Measurements from ENCODE around the gene MYMX.
A peak's percentile ranks its signal among the peaks of the same experiment; 100 is the strongest.

Gene MYMX

DNA sequence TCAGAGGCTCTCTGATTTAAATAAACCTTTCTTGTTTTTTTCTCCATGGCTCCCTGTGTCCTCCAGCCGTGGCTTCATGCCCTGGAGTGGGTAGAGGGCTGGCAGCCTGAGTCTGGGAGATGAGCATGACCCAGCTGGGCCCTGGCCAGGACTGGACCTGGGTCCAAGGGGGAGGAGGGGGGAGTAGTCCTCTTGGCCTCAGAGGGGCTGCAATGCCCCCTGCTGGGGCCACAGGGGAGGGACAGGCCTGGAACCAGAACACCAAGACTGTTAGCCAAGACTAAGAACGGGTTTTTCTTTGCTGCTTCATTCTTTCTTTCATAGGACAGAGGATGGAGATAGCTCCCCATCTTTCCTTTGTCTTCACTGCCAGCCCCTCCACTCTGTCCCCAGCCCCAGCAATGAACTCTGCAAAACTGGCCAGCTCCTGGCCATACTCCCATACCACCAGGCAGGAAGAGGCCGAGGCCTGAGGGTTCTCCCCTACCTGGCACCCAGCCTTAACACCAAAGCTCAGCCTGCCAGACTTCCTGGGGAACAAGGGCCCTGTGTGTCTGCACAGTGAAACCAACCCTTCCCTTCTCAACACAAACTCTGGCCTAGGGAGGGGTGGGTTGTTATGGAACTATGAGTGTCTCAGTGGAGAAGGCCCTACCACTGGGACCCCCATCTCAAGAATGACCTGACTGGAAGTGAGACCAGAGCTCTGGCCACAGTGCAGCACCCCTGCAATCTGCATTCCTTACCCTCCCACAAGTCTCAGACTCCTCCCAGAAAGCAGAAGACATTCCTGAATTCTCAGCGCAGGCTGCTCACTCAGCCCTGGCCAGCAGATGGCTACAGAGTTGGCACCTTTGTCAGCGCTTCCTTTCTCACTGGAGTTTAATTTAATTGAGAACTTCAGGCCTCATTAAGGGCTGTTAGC, 17.6 kb downstream of the MYMX start:
- DNase-seq: peak; percentile 73

DNA sequence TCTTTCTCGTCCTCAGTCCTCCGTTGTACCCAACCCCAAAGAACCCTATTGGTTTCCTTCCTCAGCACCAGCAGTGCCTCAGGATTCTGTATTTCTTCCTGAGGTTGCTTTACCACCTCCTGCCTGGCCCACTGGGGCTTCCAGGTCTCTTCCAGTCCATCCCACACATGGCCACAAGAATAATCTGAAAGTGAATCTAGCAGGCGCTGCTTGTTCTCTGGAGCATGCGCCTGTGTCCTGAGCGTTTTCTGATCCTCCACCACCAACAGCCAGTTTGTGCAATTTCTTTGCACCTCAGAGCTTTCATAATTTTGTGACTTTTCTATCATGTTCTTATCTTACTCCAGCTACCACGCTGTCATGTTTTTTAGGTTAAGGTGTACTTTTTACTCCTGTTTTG, 18.5 kb downstream of the MYMX start:
- DNase-seq: no peak

DNA sequence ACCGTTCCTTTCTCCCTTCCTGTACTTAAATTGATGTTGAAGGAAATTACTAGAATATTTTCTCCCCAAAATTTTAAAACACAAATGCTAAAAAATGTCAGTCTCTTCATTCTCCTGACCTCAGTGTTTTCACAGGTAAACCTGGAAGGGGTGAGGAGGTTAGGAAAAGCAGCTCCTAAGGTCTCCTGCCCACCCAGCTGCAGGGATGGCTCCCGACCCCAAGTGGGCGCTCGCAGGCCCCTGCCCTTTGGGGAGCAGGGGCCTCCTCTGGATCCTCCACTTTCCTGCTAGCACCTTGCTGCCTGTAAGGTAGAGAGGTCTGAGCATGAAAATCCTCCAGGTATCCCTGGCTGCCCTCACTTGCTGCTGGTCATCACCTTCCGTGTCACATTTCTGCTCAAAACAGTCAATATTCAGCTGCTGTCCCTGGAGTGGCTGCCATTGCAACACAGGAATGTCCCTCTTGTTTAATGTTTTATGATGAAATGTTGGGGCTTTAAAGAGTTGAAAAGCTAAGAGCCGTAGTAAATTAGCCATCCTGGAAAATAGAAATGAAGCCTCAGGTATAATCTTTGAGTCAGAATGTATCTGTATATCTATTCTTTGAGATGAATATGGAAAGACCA, 19.3 kb downstream of the MYMX start:
- no peak for DNase-seq

DNA sequence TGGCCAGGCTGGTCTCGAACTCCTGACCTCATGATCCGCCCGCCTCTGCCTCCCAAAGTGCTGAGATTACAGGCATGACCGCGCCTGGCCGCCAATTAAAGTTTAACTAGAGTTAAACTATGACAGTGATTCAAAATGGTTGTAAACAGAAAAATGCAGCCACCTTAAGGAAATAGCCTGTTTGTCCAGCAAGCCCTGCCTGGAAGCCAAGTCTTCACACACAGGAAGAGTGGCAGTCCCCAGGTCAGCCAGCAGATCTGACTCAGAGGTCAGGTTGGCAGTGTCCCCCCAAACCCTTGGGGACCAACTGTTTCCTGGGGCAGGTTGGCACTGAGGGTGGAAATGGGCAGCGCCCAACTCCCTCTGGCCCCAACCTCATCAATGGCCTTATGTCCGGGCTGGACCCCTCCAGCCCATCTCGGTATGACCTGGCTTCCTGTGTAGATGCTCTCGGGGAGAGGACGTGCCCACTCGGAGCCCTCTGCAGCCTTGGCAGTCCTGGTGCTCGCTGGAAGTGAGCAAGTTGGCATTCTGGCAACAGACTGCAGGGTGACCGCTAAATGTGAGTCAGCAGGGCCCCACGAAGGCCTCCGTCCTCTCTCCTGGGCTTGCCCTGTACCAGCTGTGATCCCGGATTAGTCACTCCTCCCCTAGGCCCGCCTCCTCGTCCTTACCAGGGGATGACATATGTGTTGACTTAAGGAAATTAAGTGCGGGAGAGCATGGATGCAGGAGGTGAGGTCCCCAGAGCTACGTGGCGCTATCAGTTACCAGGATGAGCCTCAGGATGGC, 20.5 kb downstream of the MYMX start:
- peak; percentile 85 for DNase-seq

DNA sequence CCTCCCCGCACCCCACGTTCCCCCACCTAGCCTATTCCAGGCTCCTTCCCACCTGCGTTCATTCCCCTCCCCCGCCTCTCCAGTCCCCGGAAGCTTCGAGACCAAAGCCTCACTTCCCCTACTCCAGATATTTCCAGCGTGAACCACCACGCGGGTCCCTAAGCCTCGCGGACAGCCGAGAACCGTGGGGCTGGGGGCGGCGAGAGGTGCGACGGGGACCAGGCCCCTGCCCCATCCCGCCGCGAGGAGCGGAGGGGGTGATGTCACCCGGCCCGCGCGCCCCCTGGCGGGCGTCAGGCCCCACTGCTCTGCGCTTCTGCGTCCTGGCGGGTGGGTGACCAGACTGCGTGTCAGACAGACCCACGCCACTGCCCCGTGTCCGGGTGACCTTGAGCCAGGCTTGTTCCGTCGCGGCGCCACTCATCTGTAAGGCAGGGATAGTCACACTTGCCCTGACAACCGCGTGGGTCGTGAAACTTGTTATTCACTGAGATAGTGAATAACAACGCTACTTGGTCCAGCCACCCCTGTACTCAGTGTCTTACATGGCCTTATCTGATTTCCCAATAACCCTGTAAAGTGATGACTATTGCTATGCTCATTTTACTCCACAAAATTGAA, 21.2 kb downstream of the MYMX start:
- DNase-seq: peak; percentile 86

DNA sequence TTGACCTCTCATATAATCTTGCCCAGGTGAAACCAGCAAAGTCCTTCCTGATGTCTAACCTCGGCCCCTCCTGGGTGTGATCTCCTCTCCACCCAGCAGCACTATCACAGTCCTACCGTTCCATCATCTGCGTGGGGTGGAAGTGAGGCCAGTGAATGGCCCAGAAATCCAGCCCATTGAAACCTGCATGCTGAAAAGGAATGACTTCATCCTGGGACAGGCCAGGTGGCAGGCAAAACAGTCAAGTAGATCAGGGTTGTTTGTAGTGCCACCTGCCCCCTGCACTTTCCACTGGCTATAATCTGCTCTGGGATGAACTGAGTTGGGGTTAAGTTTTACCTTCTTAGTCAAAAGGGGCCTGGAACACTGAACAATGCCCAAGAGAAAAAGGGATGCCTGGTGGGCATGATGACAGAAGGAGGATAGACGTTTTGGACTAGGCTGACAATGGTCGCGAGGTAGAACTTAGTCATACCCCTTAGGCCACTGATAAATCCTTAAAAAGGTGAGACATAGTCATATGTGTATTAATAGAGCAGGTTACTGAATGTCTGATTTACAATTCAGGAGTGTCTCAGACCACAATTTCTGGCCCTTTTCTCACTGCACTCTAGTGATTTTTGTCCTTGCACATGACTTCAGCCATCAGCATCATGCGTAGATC, 22.1 kb downstream of the MYMX start:
- no peak for DNase-seq

DNA sequence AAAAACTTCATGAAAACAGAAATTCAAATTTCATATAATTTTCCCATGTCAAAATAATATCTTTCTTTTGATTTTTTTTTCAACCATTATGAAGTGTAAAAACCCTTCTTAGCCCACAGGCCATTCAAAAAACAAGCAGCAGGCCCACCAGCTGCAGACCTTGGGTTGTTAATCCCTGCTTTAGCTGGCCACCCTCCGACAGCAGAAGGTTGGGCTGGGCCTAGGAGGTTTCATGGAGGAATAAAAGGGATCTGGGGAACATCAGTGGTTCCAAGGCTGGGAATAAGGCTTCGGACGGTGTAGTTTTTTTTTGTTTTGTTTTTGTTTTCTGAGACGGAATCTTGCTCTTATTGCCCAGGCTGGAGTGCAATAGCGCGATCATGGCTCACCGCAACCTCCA, 26.6 kb downstream of the MYMX start:
- DNase-seq: no peak

DNA sequence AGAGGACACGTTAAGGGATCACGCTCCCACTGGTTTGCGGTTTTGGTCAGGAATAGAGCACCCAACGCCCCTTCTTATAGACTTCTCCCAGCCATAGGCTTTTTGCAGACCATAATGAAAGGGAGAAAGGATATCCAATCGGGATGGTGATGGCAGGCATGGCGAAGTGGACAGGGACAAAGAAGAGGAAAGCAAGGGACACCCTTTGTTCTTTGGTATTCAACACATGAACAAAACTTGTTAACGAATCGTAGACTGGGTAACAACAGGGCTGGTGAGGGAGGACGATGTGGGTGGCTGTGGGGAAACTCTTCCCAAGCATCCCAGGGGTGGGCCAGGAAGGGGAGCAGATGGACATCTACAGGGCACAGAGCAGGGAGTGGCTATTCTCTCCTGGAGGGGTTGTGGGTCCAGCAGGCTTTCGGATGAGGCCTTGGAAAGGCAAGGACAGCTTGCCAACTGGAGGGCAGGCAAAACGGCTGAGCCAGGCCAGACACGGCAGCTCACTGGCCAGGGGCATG, 28.7 kb downstream of the MYMX start:
- no peak for DNase-seq

DNA sequence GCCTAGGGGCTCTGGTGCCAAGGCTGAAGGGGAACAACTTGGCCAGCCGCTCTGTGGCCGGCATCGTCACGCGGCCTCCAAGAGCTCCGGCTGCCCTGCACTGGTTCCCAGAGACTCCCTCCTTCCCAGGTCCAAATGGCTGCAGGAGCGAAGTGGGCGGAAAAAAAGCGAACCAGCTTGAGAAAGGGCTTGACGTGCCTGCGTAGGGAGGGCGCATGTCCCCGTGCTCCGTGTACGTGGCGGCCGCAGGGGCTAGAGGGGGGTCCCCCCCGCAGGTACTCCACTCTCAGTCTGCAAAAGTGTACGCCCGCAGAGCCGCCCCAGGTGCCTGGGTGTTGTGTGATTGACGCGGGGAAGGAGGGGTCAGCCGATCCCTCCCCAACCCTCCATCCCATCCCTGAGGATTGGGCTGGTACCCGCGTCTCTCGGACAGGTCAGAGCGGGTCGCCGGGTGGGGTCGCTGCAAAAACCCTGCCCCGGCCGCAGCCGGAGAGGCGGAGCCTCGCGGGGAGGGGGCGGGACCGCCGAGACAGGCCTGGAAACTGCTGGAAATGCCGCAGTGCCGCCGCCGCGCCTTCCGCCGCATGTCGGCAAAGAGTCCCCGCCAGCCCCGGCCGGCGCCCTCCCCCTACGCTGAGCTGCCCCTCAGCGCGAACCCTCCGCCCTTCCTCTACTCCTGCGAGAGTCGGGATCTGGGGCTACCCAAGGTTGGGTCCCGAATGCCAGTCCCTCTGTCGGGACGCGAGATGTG, 29.4 kb downstream of the MYMX start:
- DNase-seq: peak; percentile 93

DNA sequence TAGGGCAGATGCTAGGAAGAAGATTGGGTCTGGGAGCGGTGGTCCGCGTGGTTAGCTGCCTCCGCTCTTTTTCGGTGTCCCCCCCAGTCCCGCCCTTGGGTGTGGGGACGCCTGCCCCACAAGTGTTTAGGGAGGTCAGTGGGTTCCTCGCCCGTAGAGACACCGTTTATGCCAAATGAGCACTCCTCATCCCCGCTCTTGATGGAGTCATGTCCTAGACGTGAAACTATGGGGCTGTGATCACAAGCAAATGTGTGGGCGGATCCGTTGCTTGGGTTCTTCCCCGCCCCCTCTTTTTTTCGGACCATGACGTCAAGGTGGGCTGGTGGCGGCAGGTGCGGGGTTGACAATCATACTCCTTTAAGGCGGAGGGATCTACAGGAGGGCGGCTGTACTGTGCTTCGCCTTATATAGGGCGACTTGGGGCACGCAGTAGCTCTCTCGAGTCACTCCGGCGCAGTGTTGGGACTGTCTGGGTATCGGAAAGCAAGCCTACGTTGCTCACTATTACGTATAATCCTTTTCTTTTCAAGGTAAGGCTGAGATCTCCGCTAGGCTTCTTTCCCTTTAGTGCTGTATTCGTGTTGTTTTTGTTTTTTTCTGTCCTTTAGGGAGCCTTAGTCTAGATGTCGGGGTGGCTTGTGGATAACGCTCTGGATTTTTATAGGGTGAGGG, 30.1 kb downstream of the MYMX start, which contains the start of gene HSP90AB1:
TSS of gene HSP90AB1 (plus strand) at position 439 of the 675 bp plus-strand sequence. CDS start 1,529 bp downstream, outside the sequence.
- peak; percentile 99 for DNase-seq

DNA sequence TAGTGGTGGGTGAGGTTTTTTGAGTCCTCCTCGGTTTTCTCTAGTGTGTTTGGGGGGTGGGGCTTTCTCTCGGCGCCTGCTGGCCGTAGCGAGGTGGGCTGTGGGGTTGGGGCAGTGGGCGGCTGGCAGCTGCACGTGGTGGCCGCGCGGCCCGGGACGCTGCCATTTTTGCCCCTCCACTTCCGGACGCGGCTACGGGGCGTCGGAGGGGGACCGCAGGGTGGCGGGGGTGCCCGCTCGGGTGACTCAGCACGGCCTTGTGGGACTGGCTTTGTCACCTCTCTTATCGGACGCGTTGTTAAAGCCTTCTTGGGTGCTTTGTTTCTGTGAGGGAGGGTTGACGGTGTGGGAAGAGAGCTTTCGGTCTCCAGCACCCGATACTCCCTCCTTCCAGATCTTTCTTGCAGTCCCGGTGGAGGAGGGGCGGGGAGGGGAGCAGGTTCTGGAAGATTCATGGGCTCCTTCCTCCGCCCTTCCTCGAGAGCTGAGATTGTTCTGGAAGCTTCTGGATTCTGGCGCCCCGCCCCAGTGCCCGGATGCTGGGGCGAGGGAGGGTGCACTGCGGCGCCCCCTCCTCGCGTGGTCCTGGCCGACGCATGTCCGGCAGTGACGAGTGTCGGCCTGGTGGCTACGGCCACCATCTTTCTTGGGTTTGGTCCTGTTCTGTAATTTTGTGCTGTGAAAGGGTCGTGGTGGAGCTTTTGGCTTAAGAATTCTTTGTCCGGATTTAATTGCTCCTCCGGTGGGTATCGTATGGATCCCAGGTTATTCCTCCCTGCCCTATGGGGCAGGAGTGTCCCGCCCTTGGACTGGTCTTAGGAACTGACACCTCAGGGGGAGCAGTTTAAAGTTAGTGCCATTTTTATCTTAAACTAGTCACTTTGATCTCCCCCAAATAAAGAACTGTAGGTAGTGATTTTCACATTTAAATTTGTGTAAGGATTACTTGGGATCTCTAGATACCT, 30.9 kb downstream of the MYMX start:
- peak; percentile 91 for DNase-seq

DNA sequence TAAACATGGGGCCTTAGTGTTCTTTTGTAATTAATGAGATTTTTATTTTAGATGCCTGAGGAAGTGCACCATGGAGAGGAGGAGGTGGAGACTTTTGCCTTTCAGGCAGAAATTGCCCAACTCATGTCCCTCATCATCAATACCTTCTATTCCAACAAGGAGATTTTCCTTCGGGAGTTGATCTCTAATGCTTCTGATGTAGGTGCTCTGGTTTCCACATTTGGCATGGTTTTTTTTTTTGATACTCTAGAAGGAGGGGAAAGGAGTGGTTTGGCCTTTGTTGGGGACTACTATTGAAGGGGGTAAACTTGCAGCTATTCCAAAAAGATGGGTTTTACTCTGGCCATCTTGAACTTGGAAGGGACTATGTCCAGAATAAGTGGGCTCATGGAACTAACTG, 31.9 kb downstream of the MYMX start:
- DNase-seq: no peak

DNA sequence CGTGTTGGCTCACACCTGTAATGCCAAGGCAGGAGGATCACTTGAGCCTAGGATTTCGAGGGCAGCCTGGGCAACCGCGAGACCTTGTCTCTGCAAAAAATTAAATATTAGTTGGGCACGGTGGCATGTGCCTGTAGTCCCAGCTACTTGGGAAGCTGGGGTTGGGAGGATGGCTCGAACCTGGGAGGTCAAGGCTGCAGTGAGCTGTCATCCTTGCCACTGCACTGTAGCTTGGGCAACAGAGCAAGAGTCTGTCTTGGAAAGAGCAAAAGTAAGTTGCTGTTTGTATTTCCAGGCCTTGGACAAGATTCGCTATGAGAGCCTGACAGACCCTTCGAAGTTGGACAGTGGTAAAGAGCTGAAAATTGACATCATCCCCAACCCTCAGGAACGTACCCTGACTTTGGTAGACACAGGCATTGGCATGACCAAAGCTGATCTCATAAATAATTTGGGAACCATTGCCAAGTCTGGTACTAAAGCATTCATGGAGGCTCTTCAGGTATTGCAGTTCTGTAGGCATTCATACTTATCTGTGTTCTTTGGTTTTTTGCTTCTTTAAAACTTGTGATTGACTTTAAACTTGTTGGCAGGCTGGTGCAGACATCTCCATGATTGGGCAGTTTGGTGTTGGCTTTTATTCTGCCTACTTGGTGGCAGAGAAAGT, 32.5 kb downstream of the MYMX start:
- DNase-seq: no peak

DNA sequence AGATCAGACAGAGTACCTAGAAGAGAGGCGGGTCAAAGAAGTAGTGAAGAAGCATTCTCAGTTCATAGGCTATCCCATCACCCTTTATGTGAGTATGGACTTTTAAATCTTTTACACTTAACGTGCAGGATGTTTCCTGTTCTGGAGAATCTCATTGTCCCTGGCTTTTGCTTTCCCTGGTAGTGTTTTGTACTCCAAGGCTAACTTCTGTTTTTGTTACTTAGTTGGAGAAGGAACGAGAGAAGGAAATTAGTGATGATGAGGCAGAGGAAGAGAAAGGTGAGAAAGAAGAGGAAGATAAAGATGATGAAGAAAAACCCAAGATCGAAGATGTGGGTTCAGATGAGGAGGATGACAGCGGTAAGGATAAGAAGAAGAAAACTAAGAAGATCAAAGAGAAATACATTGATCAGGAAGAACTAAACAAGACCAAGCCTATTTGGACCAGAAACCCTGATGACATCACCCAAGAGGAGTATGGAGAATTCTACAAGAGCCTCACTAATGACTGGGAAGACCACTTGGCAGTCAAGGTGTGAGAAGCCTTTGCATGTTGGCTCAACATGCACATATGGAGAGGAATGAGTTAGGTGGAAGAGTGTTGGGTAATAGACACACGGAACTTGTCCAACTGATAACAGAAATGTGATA, 33.5 kb downstream of the MYMX start:
- DNase-seq: no peak

DNA sequence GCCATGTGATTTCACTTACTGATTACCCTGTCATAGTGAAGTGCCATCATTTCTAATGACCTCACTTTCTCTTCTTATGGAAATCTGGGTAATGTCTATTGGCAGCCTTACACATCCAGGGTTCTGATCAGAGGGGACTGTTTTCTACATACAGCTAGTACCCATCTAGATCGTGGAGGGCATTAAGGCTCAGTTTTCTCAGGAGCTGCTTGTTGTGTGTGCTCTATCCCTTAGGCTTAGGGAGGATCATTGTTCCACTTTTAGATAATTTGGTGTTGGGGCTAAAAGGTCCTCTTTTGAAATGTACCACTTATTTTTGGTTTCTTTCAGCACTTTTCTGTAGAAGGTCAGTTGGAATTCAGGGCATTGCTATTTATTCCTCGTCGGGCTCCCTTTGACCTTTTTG, 34.0 kb downstream of the MYMX start:
- no peak for DNase-seq

DNA sequence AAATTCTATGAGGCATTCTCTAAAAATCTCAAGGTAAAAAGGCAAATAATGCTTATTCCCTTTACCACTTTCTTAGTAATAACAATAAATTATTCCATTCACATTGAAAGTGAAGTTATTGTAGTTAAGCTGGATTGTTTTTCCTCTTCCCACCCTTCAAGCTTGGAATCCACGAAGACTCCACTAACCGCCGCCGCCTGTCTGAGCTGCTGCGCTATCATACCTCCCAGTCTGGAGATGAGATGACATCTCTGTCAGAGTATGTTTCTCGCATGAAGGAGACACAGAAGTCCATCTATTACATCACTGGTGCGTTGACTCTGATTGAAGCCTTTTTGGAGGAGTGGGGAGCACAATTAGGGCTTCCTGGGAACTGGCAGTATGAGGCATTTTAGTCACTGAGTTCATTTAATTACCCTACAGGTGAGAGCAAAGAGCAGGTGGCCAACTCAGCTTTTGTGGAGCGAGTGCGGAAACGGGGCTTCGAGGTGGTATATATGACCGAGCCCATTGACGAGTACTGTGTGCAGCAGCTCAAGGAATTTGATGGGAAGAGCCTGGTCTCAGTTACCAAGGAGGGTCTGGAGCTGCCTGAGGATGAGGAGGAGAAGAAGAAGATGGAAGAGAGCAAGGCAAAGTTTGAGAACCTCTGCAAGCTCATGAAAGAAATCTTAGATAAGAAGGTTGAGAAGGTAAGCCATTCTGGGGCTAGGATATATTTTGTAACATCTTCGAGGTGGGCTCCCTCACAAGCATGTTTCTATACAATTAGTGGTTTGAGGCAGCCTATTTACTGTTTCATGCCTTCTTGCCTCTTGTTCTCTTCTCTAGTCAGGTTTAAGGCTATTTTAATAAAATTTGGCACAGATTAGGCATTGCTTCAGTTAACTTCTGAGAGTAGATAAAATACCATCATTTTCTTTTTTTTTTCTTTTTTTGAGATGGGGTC, 35.1 kb downstream of the MYMX start:
- no peak for DNase-seq
